Left lung (tissue), 10 donors: ENCODE data around the gene CNIH4. TPM values are rescaled to one million over a fixed set of nuclear protein-coding genes. Genes with fewer than 3 reads are reported as not detected.
A peak's percentile ranks its signal among the peaks of the same experiment; 100 is the strongest.
"Not testable (repeated sequence)": the region's sequence is repeated elsewhere in the genome, so short reads cannot be mapped to it uniquely, and the experiment has no call there.

Source experiments
- ATAC-seq: fragments of 200-7000 bp; cut with Tn5 transposase; one replicate; pipeline ENCODE4 v1.9.1; 2020; ENCODE audit warnings: moderate library complexity
- DNase-seq, 4 donors: peaks; one replicate each; pipeline ENCODE4 v3.0.0-alpha.2; 2013 to 2020
- H3K27ac ChIP-seq, 2 donors: fragments of 200-600 bp; sonication (generic) in 1 of 2; one replicate each; pipeline versions ENCODE4 v1.5.0 to v1.8.0; 2020 to 2021
- H3K27me3 ChIP-seq, 2 donors: fragments of 200-600 bp; sonication (generic) in 1 of 2; one replicate each; pipeline versions ENCODE4 v1.5.0 to v1.8.0; 2020 to 2021
- H3K36me3 ChIP-seq, 2 donors: fragments of 200-600 bp; sonication (generic) in 1 of 2; one replicate each; pipeline versions ENCODE4 v1.5.0 to v1.8.0; 2020 to 2021
- H3K4me1 ChIP-seq, 2 donors: fragments of 200-600 bp; one replicate each; pipeline ENCODE4 v1.8.0; 2021
- H3K4me3 ChIP-seq, 2 donors: fragments of 200-600 bp; sonication (generic) in 1 of 2; one replicate each; pipeline versions ENCODE4 v1.5.0 to v1.8.0; 2020 to 2021; ENCODE audit warnings: mild to moderate bottlenecking in 1 of 2
- H3K9me3 ChIP-seq, 2 donors: fragments of 200-600 bp; sonication (generic) in 1 of 2; one replicate each; pipeline versions ENCODE4 v1.5.0 to v1.8.0; 2020 to 2021
- CTCF ChIP-seq, 2 donors: fragments of 200-600 bp; sonication (generic) in 1 of 2; IDR thresholded peaks; one replicate each; pipeline versions ENCODE4 v1.5.0 to v1.8.0; 2021; ENCODE audit warnings: antibody characterized with exemption in 2 of 2
- intact Hi-C, 2 donors: fragments of 100-400 bp; cut with DNase I; formaldehyde crosslinking; loops; one replicate each; pipeline versions ENCODE4 v1.11.2 to v1.14.2; 2022
- polyA plus RNA-seq, 6 donors: library from polyadenylated mRNA; unstranded; fragments of 120-200 nt; gene quantifications; one replicate each; pipeline ENCODE4 v1.2.1, GENCODE V29; 2013; ENCODE audit not compliant: insufficient read length in 6 of 6
- total RNA-seq, 2 donors: library from RNA; stranded (reverse); fragmentation: NEBNext Ultra II Directional; extraction: Animal tissue kit (Norgen Biotek cat#: 25700); gene quantifications; one replicate each; pipeline ENCODE4 v1.2.1, GENCODE V29; 2021
- donor health status: DM: no; HTN: yes; CAD: no.
- donor health status: DM: no; HTN: no; CAD: no.

The CNIH4 gene
- total and polyA plus RNA-seq, 8 donors: 34.3 to 87.4 (median 39.5) TPM

DNA sequence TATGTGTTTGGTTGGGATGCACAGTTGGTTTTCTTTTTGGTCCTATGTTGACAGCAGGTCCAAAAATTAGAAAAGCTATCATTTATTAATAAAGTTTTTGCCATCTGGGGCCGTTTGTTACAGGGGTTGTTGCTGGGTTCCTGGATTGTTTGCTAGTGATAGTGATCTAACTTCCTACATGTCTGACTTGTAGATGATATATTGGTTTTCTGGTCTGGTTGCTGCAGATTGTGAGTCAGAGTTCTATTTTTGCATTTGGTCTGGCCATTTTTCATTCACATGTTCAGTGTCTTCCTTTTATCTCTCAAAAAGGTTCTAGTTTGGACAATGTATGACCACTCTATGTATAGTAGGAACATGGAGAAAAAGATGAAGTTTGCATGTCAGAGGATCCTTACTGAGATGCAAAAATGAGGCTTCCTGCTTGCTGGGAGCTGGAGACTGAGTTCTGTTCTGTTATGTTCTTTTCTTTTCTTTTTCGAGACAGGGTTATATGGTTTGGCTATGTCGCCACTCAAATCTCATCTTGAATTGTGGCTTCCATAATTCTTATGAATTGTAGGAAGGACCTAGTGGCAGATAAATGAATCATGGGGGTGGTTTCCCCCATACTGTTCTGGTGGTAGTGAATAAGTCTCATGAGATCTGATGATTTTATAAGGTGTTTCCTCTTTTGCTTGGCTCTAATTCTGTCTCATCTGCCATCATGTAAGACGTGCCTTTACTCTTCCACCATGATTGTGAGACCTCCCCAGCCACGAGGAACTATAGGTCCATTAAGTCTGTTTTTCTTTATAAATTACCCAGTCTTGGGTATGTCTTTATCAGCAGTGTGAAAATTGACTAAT, 22.5 kb upstream of the CNIH4 start:
- Histone ChIP-seq H3K27me3 (no peaks in the 10 kb centered on the region), H3K36me3 (no peaks in the 10 kb centered on the region), H3K27ac (no peak overlapping the region), H3K4me1 (peaks cover 0 to 24% of the 10 kb centered on the region in 2 donors), H3K4me3 (no peak overlapping the region), H3K9me3 (no peaks in the 10 kb centered on the region)
- intact Hi-C loops: loop anchor here in 1 of 2 donors (5.0 kb wide), 1 partner anchor 217 kb away; no protein-coding TSS in a partner anchor
- no peak for ATAC-seq
- DNase-seq: no peak
- no peak for TF ChIP-seq CTCF (IDR thresholded peaks at IDR 0.05)

DNA sequence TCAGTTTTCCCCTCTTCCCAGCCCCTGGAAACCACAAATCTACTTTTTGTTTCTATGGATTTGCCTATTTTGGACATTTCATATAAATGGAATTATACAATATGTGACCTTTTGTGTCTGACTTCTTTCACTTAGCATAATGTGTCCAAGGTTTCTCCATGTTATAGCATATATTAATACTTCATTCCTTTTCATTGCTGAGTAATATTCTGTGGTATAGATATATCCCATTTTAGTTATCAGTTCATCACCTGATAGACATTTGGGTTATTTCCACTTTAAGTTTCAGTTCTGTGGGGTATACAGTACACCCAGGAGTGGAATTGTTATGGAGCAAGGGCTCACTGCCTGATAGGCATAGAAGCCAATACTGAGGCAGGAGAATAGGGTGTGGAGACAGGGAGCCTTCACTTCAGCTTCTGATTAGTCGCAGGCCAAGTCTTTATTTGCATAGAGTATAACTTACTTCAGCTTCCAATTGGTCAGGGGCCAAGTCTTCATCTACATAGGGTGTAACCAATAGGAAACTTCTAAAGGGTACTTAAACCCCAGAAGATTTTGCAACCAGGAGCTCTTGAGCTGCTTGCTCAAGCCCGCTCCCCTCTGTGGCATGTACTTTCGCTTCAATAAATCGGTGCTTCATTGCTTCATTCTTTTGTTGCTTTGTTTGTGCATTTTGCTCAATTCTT, 18.4 kb upstream of the CNIH4 start:
- H3K4me3 ChIP-seq: no peak overlapping the region
- H3K27me3 ChIP-seq: peaks cover 0 to 9% of the 10 kb centered on the region in 2 donors
- intact Hi-C loops: no loop called here
- no peak for TF ChIP-seq CTCF (IDR thresholded peaks at IDR 0.05)
- H3K9me3 ChIP-seq: peaks cover 0 to 9% of the 10 kb centered on the region in 2 donors
- H3K36me3 ChIP-seq: no peaks in the 10 kb centered on the region
- DNase-seq (no peak), ATAC-seq (peak; percentile 76)
- peak overlapping the region; percentile 57 to 67 for H3K27ac ChIP-seq
- H3K4me1 ChIP-seq: peaks cover 6 to 17% of the 10 kb centered on the region in 2 donors

DNA sequence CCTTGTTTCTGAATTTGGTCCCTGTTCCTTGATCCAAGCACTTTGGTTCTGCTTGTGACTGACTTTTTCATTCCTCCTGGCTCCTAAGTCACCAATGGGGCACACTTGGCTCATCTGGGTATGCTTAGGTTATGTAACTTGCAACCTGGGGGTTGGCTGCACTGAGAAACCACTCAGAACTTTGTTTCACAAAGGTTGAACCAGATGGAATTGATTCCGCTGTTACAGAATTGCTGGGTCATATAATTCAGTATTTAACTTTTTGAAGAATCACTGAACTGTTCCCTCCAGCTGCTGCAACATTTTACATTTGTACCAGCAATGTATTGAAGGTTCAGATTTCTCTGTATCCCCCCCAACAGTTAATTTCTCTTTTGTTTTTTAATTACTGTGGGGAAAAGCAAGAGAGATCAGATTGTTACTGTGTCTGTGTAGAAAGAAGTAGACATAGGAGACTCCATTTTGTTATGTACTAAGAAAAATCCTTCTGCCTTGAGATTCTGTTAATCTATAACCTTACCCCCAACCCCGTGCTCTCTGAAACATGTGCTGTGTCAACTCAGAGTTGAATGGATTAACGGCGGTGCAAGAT, 17.1 kb upstream of the CNIH4 start:
- no peaks in the 10 kb centered on the region for H3K36me3 ChIP-seq
- peaks cover 0 to 9% of the 10 kb centered on the region in 2 donors for H3K27me3 ChIP-seq
- H3K4me3 ChIP-seq: no peak overlapping the region
- DNase-seq (no peak), ATAC-seq (peak; percentile 21)
- H3K27ac ChIP-seq: peak overlapping the region; percentile 57 to 67
- peaks cover 6 to 11% of the 10 kb centered on the region in 2 donors for H3K4me1 ChIP-seq
- intact Hi-C loops: no loop called here
- TF ChIP-seq CTCF (IDR thresholded peaks at IDR 0.05): no peak
- H3K9me3 ChIP-seq: peaks cover 0 to 21% of the 10 kb centered on the region in 2 donors

DNA sequence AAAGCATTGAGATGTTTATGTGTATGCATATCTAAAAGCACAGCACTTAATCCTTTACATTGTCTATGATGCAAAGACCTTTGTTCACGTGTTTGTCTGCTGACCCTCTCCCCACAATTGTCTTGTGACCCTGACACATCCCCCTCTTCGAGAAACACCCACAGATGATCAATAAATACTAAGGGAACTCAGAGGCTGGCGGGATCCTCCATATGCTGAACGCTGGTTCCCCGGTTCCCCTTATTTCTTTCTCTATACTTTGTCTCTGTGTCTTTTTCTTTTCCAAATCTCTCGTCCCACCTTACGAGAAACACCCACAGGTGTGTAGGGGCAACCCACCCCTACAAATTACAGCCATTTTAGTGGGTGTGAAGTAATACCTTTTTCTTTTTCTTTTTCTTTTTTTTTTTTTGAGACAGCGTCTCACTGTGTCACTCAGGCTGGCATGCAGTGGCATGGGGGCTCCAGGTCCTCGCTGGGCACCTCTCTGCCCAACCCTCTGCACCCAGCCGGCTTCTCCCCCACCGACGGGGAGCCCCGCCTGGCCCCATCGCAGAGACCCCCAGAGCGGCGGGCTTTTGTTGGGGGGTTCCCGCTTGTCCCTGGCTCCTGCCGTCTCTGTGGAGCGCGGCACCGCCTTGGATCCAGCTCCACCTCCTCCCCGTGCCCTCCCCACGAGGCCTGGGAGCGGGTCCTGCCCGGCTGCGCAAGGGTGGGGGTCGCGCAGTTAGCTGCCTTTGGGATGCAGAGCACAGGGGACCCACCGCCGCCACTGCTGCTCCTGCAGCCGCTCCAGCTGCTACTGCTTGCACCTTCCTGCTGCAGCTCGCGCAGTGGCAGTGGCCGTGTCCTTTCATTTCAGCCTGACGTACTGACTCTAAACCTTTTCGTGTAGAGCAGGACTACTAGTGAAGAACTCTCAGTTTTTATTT, 16.0 kb upstream of the CNIH4 start:
- peak; percentile 61 for ATAC-seq
- Histone ChIP-seq H3K9me3 (peaks cover 0 to 28% of the 10 kb centered on the region in 2 donors), H3K27ac (peak overlapping the region in 1 of 2 donors; percentile 67), H3K4me3 (peak overlapping the region; percentile 38 to 39), H3K4me1 (peaks cover 6 to 11% of the 10 kb centered on the region in 2 donors)
- peak in 2 of 4 donors; percentile 47 to 88 for DNase-seq
- intact Hi-C loops, H3K36me3 ChIP-seq, H3K27me3 ChIP-seq: not testable (repeated sequence)

GRCh38 chr1:224343679-224344078, 13.0 kb upstream of the CNIH4 start:
- intact Hi-C loops: no loop called here
- no peak overlapping the region for H3K27ac ChIP-seq
- ATAC-seq (no peak), DNase-seq (no peak)
- peaks cover 0 to 28% of the 10 kb centered on the region in 2 donors for H3K9me3 ChIP-seq
- H3K4me3 ChIP-seq: no peak overlapping the region
- peaks cover 0 to 9% of the 10 kb centered on the region in 2 donors for H3K27me3 ChIP-seq
- peaks cover 6 to 11% of the 10 kb centered on the region in 2 donors for H3K4me1 ChIP-seq
- no peaks in the 10 kb centered on the region for H3K36me3 ChIP-seq
- TF ChIP-seq CTCF (IDR thresholded peaks at IDR 0.05): no peak
